Loucy (cell line): ENCODE data around the gene CTIF.

Source experiments
- H2AFZ ChIP-seq: fragments of 200-600 bp; sonication (generic); 2 replicates; pipeline ENCODE4 v1.6.0; 2016; ENCODE audit warnings: antibody characterized with exemption, mild to moderate bottlenecking, low read length, moderate library complexity
- H3F3A ChIP-seq: fragments of 200-600 bp; 2 replicates; pipeline ENCODE4 v1.6.0; 2016; ENCODE audit warnings: antibody characterized with exemption, low read depth, mild to moderate bottlenecking
- H3K27me3 ChIP-seq: fragments of 200-600 bp; sonication (generic); 2 replicates; pipeline ENCODE4 v1.6.1; 2014; ENCODE audit warnings: low read length, mild to moderate bottlenecking; ENCODE audit not compliant: insufficient read depth, poor library complexity, severe bottlenecking
- H3K36me3 ChIP-seq: fragments of 200-600 bp; sonication (generic); 2 replicates; pipeline ENCODE4 v1.6.1; 2016; ENCODE audit warnings: low read length; ENCODE audit not compliant: insufficient read depth
- H3K4me1 ChIP-seq: fragments of 200-600 bp; sonication (generic); 2 replicates; pipeline ENCODE4 v1.5.1; 2014; ENCODE audit warnings: low read length, mild to moderate bottlenecking; ENCODE audit not compliant: insufficient read depth, poor library complexity, severe bottlenecking
- H3K4me2 ChIP-seq: fragments of 200-600 bp; sonication (generic); 2 replicates; pipeline ENCODE4 v1.6.0; 2014; ENCODE audit warnings: antibody characterized with exemption, low read length, low read depth, mild to moderate bottlenecking; ENCODE audit not compliant: poor library complexity, severe bottlenecking
- H3K4me3 ChIP-seq: fragments of 200-600 bp; sonication (generic); 2 replicates; pipeline ENCODE4 v1.5.1; 2014; ENCODE audit warnings: low read length, mild to moderate bottlenecking, mixed read lengths; ENCODE audit not compliant: poor library complexity, severe bottlenecking
- H3K79me2 ChIP-seq: fragments of 200-600 bp; sonication (generic); 2 replicates; pipeline ENCODE4 v1.6.1; 2014; ENCODE audit warnings: low read length; ENCODE audit not compliant: insufficient read depth
- H3K9ac ChIP-seq: fragments of 200-600 bp; sonication (generic); 2 replicates; pipeline ENCODE4 v1.6.0; 2014; ENCODE audit warnings: mild to moderate bottlenecking, low read depth, low read length, moderate library complexity; ENCODE audit not compliant: poor library complexity, severe bottlenecking
- H3K9me2 ChIP-seq: fragments of 200-600 bp; sonication (generic); replicated peaks from 2 replicates; pipeline ENCODE4 v1.6.1; 2016; ENCODE audit warnings: low read depth, low read length, mixed read lengths
- H3K9me3 ChIP-seq: fragments of 200-600 bp; sonication (generic); 2 replicates; pipeline ENCODE4 v1.6.1; 2014; ENCODE audit warnings: mild to moderate bottlenecking, antibody characterized with exemption, low read length, low read depth; ENCODE audit not compliant: insufficient read depth
- H4K20me1 ChIP-seq: fragments of 200-600 bp; sonication (generic); 2 replicates; pipeline ENCODE4 v1.6.0; 2014; ENCODE audit warnings: antibody characterized with exemption, low read length, mild to moderate bottlenecking; ENCODE audit not compliant: insufficient read depth, poor library complexity, severe bottlenecking
- CTCF ChIP-seq: fragments of 200-600 bp; sonication (generic); conservative IDR thresholded peaks from 2 replicates; pipeline ENCODE4 v1.5.1; 2014; ENCODE audit warnings: mild to moderate bottlenecking, antibody characterized with exemption, low read length
- EZH2phosphoT487 ChIP-seq: fragments of 200-600 bp; IDR thresholded peaks from 2 replicates; pipeline ENCODE4 v1.6.1; 2018; ENCODE audit warnings: antibody characterized with exemption, mild to moderate bottlenecking, moderate library complexity, borderline replicate concordance

CTIF gene

GRCh38 chr18:48864876-48865275, 326.0 kb downstream of the CTIF start:
- Histone ChIP-seq H4K20me1 (no peaks in the 10 kb centered on the region), H3K9ac (no peak overlapping the region), H3K79me2 (no peaks in the 10 kb centered on the region), H3K4me1 (no peaks in the 10 kb centered on the region), H3F3A (no peaks in the 10 kb centered on the region), H3K9me3 (no peaks in the 10 kb centered on the region), H3K27me3 (no peaks in the 10 kb centered on the region), H3K36me3 (no peaks in the 10 kb centered on the region), H3K4me3 (no peak overlapping the region), H3K4me2 (no peak overlapping the region), H3K9me2 (no peaks in the 10 kb centered on the region), H2AFZ (no peak overlapping the region)
- TF ChIP-seq CTCF (no peak), EZH2phosphoT487 (no peak)

GRCh38 chr18:48866028-48866733, 327.4 kb downstream of the CTIF start:
- no peaks in the 10 kb centered on the region for H3K27me3 ChIP-seq
- H3K79me2 ChIP-seq: no peaks in the 10 kb centered on the region
- no peaks in the 10 kb centered on the region for H3K36me3 ChIP-seq
- TF ChIP-seq EZH2phosphoT487 (no peak), CTCF (no peak)
- H4K20me1 ChIP-seq: no peaks in the 10 kb centered on the region
- H3K4me3 ChIP-seq: no peak overlapping the region
- no peak overlapping the region for H3K9ac ChIP-seq
- H3F3A ChIP-seq: no peaks in the 10 kb centered on the region
- no peak overlapping the region for H3K4me2 ChIP-seq
- H3K4me1 ChIP-seq: no peaks in the 10 kb centered on the region
- H3K9me2 ChIP-seq: no peaks in the 10 kb centered on the region
- H2AFZ ChIP-seq: no peak overlapping the region
- H3K9me3 ChIP-seq: no peaks in the 10 kb centered on the region

- TF ChIP-seq CTCF (no peak), EZH2phosphoT487 (no peak)
- no peaks in the 10 kb centered on the region for H3K9me3 ChIP-seq
- no peak overlapping the region for H3K9ac ChIP-seq
- no peaks in the 10 kb centered on the region for H3K27me3 ChIP-seq
- no peaks in the 10 kb centered on the region for H4K20me1 ChIP-seq
- no peak overlapping the region for H3K4me2 ChIP-seq
- no peak overlapping the region for H2AFZ ChIP-seq
- no peaks in the 10 kb centered on the region for H3K79me2 ChIP-seq
- no peaks in the 10 kb centered on the region for H3K36me3 ChIP-seq
- no peaks in the 10 kb centered on the region for H3F3A ChIP-seq
- H3K9me2 ChIP-seq: no peaks in the 10 kb centered on the region
- no peak overlapping the region for H3K4me3 ChIP-seq
- H3K4me1 ChIP-seq: no peaks in the 10 kb centered on the region
These were observed 328.0 kb downstream of the CTIF start for GRCh38 chr18:48866856-48867255.
